Adrenal gland (tissue), 12 donors: Measurements from ENCODE around the gene TGFBR3. TPM values are rescaled to one million over a fixed set of nuclear protein-coding genes. Genes with fewer than 3 reads are reported as not detected.

Source experiments
- DNase-seq, 7 donors: peaks; one replicate each; pipeline ENCODE4 v3.0.0-alpha.2; 2019 to 2020
- H3K27ac ChIP-seq, 5 donors: fragments of 200-600 bp; sonication (generic) in 4 of 5; 1 replicate in 3 of 5; 2 replicates in 2 of 5; pipeline versions ENCODE4 v1.5.1 to v1.8.0; 2016 to 2020; ENCODE audit warnings: mild to moderate bottlenecking in 1 of 5
- H3K27me3 ChIP-seq: fragments of 200-600 bp; 2 replicates; pipeline ENCODE4 v1.8.0; 2021
- H3K36me3 ChIP-seq, 2 donors: fragments of 200-600 bp; replicated peaks in 1 of 2; 1 replicate in 1 of 2; 2 replicates in 1 of 2; pipeline versions ENCODE4 v1.5.1 to v1.8.0; 2018 to 2022
- H3K4me1 ChIP-seq, 2 donors: fragments of 200-600 bp; replicated peaks in 1 of 2; 1 replicate in 1 of 2; 2 replicates in 1 of 2; pipeline versions ENCODE4 v1.5.1 to v1.8.0; 2018 to 2021
- H3K4me3 ChIP-seq, 4 donors: fragments of 200-600 bp; sonication (generic) in 3 of 4; one replicate each; pipeline ENCODE4 v1.5.1; 2016 to 2018
- H3K9me3 ChIP-seq, 3 donors: fragments of 200-600 bp; sonication (generic) in 1 of 3; replicated peaks in 1 of 3; 1 replicate in 2 of 3; 2 replicates in 1 of 3; pipeline versions ENCODE4 v1.5.1 to v1.8.0; 2016 to 2021
- CTCF ChIP-seq, 6 experiments: fragments of 450-650 bp in 4 of 6; fragments of 200-600 bp in 2 of 6; sonication (generic) in 1 of 6; IDR thresholded peaks; 1 replicate in 5 of 6; 2 replicates in 1 of 6; pipeline versions ENCODE4 v1.5.1 to v1.8.0; 2016 to 2021; ENCODE audit warnings: antibody characterized with exemption in 6 of 6, mild to moderate bottlenecking in 2 of 6, moderate library complexity in 1 of 6
- POLR2A ChIP-seq, 2 donors: fragments of 450-650 bp; IDR thresholded peaks; one replicate each; pipeline ENCODE4 v1.6.1; 2017; ENCODE audit warnings: antibody characterized with exemption in 2 of 2, mild to moderate bottlenecking in 2 of 2, moderate library complexity in 1 of 2
- WGBS, 4 donors: extraction: QIAGEN DNeasy Blood & Tissue Kit in 2 of 4; methylation state at CpG; one replicate each; pipeline versions ENCODE4 v1.1.5 to v1.1.7; 2013 to 2017; 5-methylcytosine and 5-hydroxymethylcytosine counted together
- intact Hi-C, 2 donors: fragments of 100-400 bp; cut with DNase I; formaldehyde crosslinking; loops; one replicate each; pipeline versions ENCODE4 v1.14.1 to v1.15.0; 2022 to 2023
- polyA plus RNA-seq, 3 donors: library from polyadenylated mRNA; stranded (reverse); fragments of 200-250 nt in 2 of 3; fragments of 350-450 nt in 1 of 3; fragmentation: Illumina TruSeq in 1 of 3; extraction: RNeasy Lipid Tissue Mini Kit (QIAGEN cat#74804) in 1 of 3; gene quantifications; one replicate each; pipeline ENCODE4 v1.2.3, GENCODE V29; 2013 to 2014
- total RNA-seq, 9 donors: library from RNA; depleted of rRNA in 4 of 9; stranded (reverse); fragments of >200 nt in 4 of 9; fragments of 120-200 nt in 1 of 9; fragmentation: NEBNext Ultra II Directional in 1 of 9; extraction: Animal tissue kit (Norgen Biotek cat#: 25700) in 1 of 9; gene quantifications; one replicate each; pipeline versions ENCODE4 v1.1.0 to v1.2.4, GENCODE V29; 2013 to 2023
- donor health status: healthy with polysubstance abuse.
- donor health status: Bipolar disorder and iron deficiency.
- donor health status: DM: yes; HTN: yes; CAD: no.
- donor health status: DM: no; HTN: no; CAD: no.
- donor health status: DM: no; HTN: no; CAD: no.
- donor health status: DM: yes; HTN: yes; CAD: no.

The TGFBR3 gene
- total and polyA plus RNA-seq, 12 donors: 13.9 to 340 (median 148) TPM

- H3K4me3 ChIP-seq: no peak overlapping the region
- no peak overlapping the region for H3K27ac ChIP-seq
- H3K9me3 ChIP-seq: no peaks in the 10 kb centered on the region
- H3K4me1 ChIP-seq: peaks cover 7 to 22% of the 10 kb centered on the region in 2 donors
- no peak for DNase-seq
- WGBS, 4 donors: 53 to 64% (median 57%) methylated on average over 2 of the region's 2 CpGs
- peaks cover 0 to 67% of the 10 kb centered on the region in 2 donors for H3K36me3 ChIP-seq
- no peaks in the 10 kb centered on the region for H3K27me3 ChIP-seq
- intact Hi-C loops: no loop called here
- no peak for TF ChIP-seq CTCF (IDR thresholded peaks at IDR 0.05)
- TF ChIP-seq POLR2A (IDR thresholded peaks at IDR 0.05): no peak
Observed at GRCh38 chr1:91717839-91718238, 168.1 kb downstream of the TGFBR3 start.

- no peak for DNase-seq
- Histone ChIP-seq H3K9me3 (no peaks in the 10 kb centered on the region), H3K4me3 (no peak overlapping the region), H3K27me3 (no peaks in the 10 kb centered on the region), H3K27ac (peak overlapping the region in 1 of 5 donors; percentile 43), H3K4me1 (peaks cover 9 to 35% of the 10 kb centered on the region in 2 donors), H3K36me3 (peaks cover 0 to 76% of the 10 kb centered on the region in 2 donors)
- intact Hi-C loops: no loop called here
- TF ChIP-seq POLR2A (IDR thresholded peaks at IDR 0.05) (no peak), CTCF (IDR thresholded peaks at IDR 0.05) (no peak)
- 81 to 87% (median 84%) methylated on average over 3 of the region's 3 CpGs for WGBS, 4 donors
Observed at GRCh38 chr1:91716339-91716738, 169.6 kb downstream of the TGFBR3 start.

- WGBS, 4 donors: 90 to 93% (median 92%) methylated on average over 2 of the region's 2 CpGs
- no peak for DNase-seq
- no peaks in the 10 kb centered on the region for H3K9me3 ChIP-seq
- peaks cover 9 to 43% of the 10 kb centered on the region in 2 donors for H3K4me1 ChIP-seq
- H3K36me3 ChIP-seq: peaks cover 0 to 72% of the 10 kb centered on the region in 2 donors
- no peaks in the 10 kb centered on the region for H3K27me3 ChIP-seq
- peak overlapping the region in 1 of 5 donors; percentile 43 for H3K27ac ChIP-seq
- peak in 1 of 6 experiments; percentile 8 for TF ChIP-seq CTCF (IDR thresholded peaks at IDR 0.05)
- TF ChIP-seq POLR2A (IDR thresholded peaks at IDR 0.05): no peak
- H3K4me3 ChIP-seq: no peak overlapping the region
- intact Hi-C loops: no loop called here
Observed at GRCh38 chr1:91715416-91716000, 170.4 kb downstream of the TGFBR3 start.

- Histone ChIP-seq H3K27me3 (no peaks in the 10 kb centered on the region), H3K36me3 (peaks cover 0 to 67% of the 10 kb centered on the region in 2 donors), H3K9me3 (no peaks in the 10 kb centered on the region), H3K27ac (no peak overlapping the region), H3K4me1 (peaks cover 9 to 49% of the 10 kb centered on the region in 2 donors), H3K4me3 (no peak overlapping the region)
- no peak for DNase-seq
- intact Hi-C loops: no loop called here
- TF ChIP-seq POLR2A (IDR thresholded peaks at IDR 0.05): no peak
- no peak for TF ChIP-seq CTCF (IDR thresholded peaks at IDR 0.05)
- WGBS, 4 donors: 82 to 88% (median 85%) methylated on average over 8 of the region's 8 CpGs
Observed at GRCh38 chr1:91714867-91715381, 171.0 kb downstream of the TGFBR3 start.
